GM23338 (cell line): ENCODE data around the gene FEM1A.

Experiments
- EZH2 ChIP-seq: fragments of 200-600 bp; sonication (generic); IDR thresholded peaks from one replicate; pipeline ENCODE4 v1.8.0; 2017; ENCODE audit warnings: antibody characterized with exemption, mild to moderate bottlenecking, low read depth; ENCODE audit not compliant: unreplicated experiment
- EZH2phosphoT487 ChIP-seq: fragments of 200-600 bp; sonication (generic); IDR thresholded peaks from one replicate; pipeline ENCODE4 v1.8.1; 2018; ENCODE audit warnings: antibody characterized with exemption; ENCODE audit not compliant: unreplicated experiment
- JUNB ChIP-seq: IDR thresholded peaks from one replicate; pipeline ENCODE4 v1.6.1; 2016; ENCODE audit warnings: antibody characterized with exemption; ENCODE audit not compliant: unreplicated experiment
- POLR2AphosphoS5 ChIP-seq: IDR thresholded peaks from 2 replicates; pipeline ENCODE4 v1.6.1; 2016; ENCODE audit warnings: antibody characterized with exemption, low read depth
- ZNF331 ChIP-seq: fragments of 250-450 bp; sonication (Bioruptor Pico); IDR thresholded peaks from 2 replicates; pipeline ENCODE4 v1.5.0; 2020; ENCODE audit warnings: low read depth, mild to moderate bottlenecking, moderate library complexity
- TF ChIP-seq, protein P1 (sequence below), 2 experiments: fragments of 200-600 bp in 1 of 2; sonication (generic) in 1 of 2; conservative IDR thresholded peaks; 2 replicates each; pipeline versions ENCODE4 v1.5.1 to v1.6.1; 2016 to 2017; ENCODE audit warnings: antibody characterized with exemption in 2 of 2, low read depth in 2 of 2, mild to moderate bottlenecking in 2 of 2, moderate library complexity in 1 of 2

DNA sequence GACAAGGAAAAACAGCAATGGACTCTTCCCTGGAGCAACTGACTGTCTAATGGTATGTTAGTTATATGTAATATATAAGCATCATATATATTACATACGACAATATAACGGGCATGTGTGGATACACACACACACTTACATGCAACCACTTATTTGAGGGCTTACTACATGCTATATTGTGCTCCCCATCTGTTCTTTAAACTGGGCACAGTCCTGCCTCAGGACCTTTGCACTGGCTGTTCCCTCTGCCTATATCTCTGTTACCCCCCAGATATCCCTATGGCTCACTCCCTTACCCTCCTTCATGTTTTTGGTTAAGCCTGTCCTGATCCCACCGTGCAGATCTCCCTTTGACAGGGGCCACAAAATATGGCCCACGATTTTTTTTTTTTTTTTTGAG, 29.7 kb downstream of the FEM1A start:
- TF ChIP-seq, protein P1, sequence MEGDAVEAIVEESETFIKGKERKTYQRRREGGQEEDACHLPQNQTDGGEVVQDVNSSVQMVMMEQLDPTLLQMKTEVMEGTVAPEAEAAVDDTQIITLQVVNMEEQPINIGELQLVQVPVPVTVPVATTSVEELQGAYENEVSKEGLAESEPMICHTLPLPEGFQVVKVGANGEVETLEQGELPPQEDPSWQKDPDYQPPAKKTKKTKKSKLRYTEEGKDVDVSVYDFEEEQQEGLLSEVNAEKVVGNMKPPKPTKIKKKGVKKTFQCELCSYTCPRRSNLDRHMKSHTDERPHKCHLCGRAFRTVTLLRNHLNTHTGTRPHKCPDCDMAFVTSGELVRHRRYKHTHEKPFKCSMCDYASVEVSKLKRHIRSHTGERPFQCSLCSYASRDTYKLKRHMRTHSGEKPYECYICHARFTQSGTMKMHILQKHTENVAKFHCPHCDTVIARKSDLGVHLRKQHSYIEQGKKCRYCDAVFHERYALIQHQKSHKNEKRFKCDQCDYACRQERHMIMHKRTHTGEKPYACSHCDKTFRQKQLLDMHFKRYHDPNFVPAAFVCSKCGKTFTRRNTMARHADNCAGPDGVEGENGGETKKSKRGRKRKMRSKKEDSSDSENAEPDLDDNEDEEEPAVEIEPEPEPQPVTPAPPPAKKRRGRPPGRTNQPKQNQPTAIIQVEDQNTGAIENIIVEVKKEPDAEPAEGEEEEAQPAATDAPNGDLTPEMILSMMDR (conservative IDR thresholded peaks at IDR 0.05; ENCODE audit: low read depth in 2 of 2), result no peak
- no peak for TF ChIP-seq JUNB
- TF ChIP-seq EZH2, result no peak
- no peak for TF ChIP-seq ZNF331 (CRISPR knock-in tag)
- no peak for TF ChIP-seq POLR2AphosphoS5
- no peak for TF ChIP-seq EZH2phosphoT487
